ENCODE results near the gene CGREF1. TPM values are rescaled to one million over a fixed set of nuclear protein-coding genes. Genes with fewer than 3 reads are reported as not detected.

CGREF1 gene
- total and polyA plus RNA-seq, 9 donors = 0.76 to 6.7 (median 2.2) TPM

DNA sequence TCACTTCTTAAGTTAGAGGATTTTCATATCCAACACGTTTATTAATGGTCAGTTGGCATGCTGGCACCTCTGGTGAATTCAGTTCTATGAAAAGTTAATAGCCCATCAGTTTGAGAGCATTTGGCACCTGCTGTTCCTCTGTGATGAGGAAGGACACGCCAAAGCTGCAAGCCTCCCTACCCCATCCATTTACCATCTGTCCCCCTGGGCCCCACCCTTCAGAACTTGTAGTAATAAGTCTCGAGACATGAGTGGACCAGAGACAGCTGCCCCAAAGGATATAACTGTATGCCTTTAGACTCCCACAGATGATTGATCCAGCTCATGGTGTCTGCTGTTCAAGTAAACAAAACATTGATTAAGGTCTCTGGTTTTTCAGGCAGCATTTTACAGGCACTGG lies 53.8 kb downstream of the CGREF1 start:
- peaks cover 10% of the 10 kb centered on the region for H3K4me1 ChIP-seq (ENCODE audit: control insufficient read depth, insufficient read depth, low read length)
- no peaks in the 10 kb centered on the region for H3K27me3 ChIP-seq (ENCODE audit: control insufficient read depth, insufficient read depth, low read length)
- no peaks in the 10 kb centered on the region for H3K9me3 ChIP-seq (replicated peaks; ENCODE audit: control insufficient read depth, low read depth, low read length)
- no peak for DNase-seq
- 90% methylated on average over 2 of the region's 3 CpGs for WGBS (ENCODE audit: insufficient coverage)
- H3K4me3 ChIP-seq (ENCODE audit: low read length) = no peak overlapping the region
- H3K36me3 ChIP-seq (ENCODE audit: control insufficient read depth, insufficient read depth, low read length) = peaks cover 36% of the 10 kb centered on the region
- H3K27ac ChIP-seq (ENCODE audit: low read length) = no peak overlapping the region

GRCh38 chr2:27060323-27060722 lies 58.6 kb downstream of the CGREF1 start:
- H3K9me3 ChIP-seq (replicated peaks; ENCODE audit: control insufficient read depth, low read depth, low read length) = no peaks in the 10 kb centered on the region
- H3K4me3 ChIP-seq (ENCODE audit: low read length) = no peak overlapping the region
- H3K27ac ChIP-seq (ENCODE audit: low read length) = no peak overlapping the region
- no peaks in the 10 kb centered on the region for H3K4me1 ChIP-seq (ENCODE audit: control insufficient read depth, insufficient read depth, low read length)
- WGBS (ENCODE audit: insufficient coverage) = 100% methylated on average over 1 of the region's 3 CpGs
- no peaks in the 10 kb centered on the region for H3K27me3 ChIP-seq (ENCODE audit: control insufficient read depth, insufficient read depth, low read length)
- DNase-seq = no peak
- H3K36me3 ChIP-seq (ENCODE audit: control insufficient read depth, insufficient read depth, low read length) = peaks cover 57% of the 10 kb centered on the region

DNA sequence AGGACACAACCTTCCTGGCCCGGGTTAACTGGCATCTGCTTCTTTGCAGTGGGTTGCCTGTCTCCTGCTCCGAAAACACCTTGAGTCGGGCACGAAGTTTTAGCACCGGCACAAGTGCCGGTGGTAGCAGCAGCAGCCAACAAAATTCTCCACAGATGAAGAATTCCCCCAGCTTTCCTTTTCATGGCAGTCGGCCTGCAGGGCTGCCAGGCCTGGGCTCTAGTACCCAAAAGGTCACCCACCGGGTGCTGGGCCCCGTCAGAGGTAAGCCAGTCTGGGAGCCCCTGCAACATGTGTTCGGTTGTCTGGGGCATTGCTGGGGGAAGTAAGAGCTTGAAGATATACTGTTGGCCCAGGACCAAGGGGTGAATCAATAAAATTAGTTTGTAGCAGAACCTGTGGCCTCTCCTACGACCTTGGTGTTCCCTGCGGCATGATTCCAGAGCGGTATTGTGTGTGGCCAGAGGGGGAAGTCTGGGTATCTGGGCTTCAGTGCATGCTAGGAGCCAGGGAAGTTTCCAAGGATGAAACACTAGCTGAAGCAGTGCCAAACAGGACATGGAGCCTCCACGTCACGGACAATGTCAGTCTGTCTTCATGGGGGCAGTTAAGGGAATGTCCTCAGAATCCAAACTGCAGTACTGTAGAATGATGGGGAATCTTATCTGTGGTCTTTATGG lies 59.6 kb downstream of the CGREF1 start:
- Histone ChIP-seq H3K9me3 (replicated peaks; ENCODE audit: control insufficient read depth, low read depth, low read length) (no peaks in the 10 kb centered on the region), H3K27me3 (ENCODE audit: control insufficient read depth, insufficient read depth, low read length) (no peaks in the 10 kb centered on the region), H3K4me1 (ENCODE audit: control insufficient read depth, insufficient read depth, low read length) (no peaks in the 10 kb centered on the region), H3K27ac (ENCODE audit: low read length) (no peak overlapping the region), H3K4me3 (ENCODE audit: low read length) (no peak overlapping the region), H3K36me3 (ENCODE audit: control insufficient read depth, insufficient read depth, low read length) (peaks cover 63% of the 10 kb centered on the region)
- no peak for DNase-seq
- WGBS (ENCODE audit: insufficient coverage) = 84% methylated on average over 14 of the region's 15 CpGs

GRCh38 chr2:27058210-27058609 lies 60.7 kb downstream of the CGREF1 start:
- peaks cover 73% of the 10 kb centered on the region for H3K36me3 ChIP-seq (ENCODE audit: control insufficient read depth, insufficient read depth, low read length)
- no peak overlapping the region for H3K27ac ChIP-seq (ENCODE audit: low read length)
- no peaks in the 10 kb centered on the region for H3K4me1 ChIP-seq (ENCODE audit: control insufficient read depth, insufficient read depth, low read length)
- no peaks in the 10 kb centered on the region for H3K9me3 ChIP-seq (replicated peaks; ENCODE audit: control insufficient read depth, low read depth, low read length)
- no peak overlapping the region for H3K4me3 ChIP-seq (ENCODE audit: low read length)
- DNase-seq = no peak
- no peaks in the 10 kb centered on the region for H3K27me3 ChIP-seq (ENCODE audit: control insufficient read depth, insufficient read depth, low read length)
- WGBS (ENCODE audit: insufficient coverage) = 85% methylated on average over 8 of the region's 10 CpGs

DNA sequence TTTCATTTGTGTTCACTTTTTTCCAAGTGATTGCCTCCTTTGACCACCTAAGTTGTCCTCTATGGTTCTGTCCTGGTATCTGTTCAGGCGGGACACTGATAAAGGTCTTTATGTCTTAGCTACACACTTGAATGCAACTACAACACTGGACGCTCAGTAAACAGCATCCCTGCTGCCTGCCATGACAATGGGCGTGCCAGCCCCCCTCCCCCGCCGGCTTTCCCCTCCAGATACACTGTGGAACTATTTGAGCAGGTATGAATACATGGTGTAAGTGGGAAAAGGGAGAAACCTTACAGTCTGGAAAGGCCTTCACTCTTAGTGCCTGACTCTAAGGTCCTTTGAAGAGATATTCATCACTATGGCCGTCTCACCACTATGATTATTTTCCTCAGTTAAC lies 61.7 kb downstream of the CGREF1 start:
- 100% methylated on average over 1 of the region's 6 CpGs for WGBS (ENCODE audit: insufficient coverage)
- no peak for DNase-seq
- Histone ChIP-seq H3K36me3 (ENCODE audit: control insufficient read depth, insufficient read depth, low read length) (peaks cover 78% of the 10 kb centered on the region), H3K9me3 (replicated peaks; ENCODE audit: control insufficient read depth, low read depth, low read length) (no peaks in the 10 kb centered on the region), H3K4me3 (ENCODE audit: low read length) (no peak overlapping the region), H3K4me1 (ENCODE audit: control insufficient read depth, insufficient read depth, low read length) (peaks cover 2% of the 10 kb centered on the region), H3K27ac (ENCODE audit: low read length) (no peak overlapping the region), H3K27me3 (ENCODE audit: control insufficient read depth, insufficient read depth, low read length) (no peaks in the 10 kb centered on the region)

- DNase-seq = no peak
- 97% methylated on average over 8 of the region's 11 CpGs for WGBS (ENCODE audit: insufficient coverage)
- Histone ChIP-seq H3K4me3 (ENCODE audit: low read length) (no peak overlapping the region), H3K27ac (ENCODE audit: low read length) (no peak overlapping the region), H3K4me1 (ENCODE audit: control insufficient read depth, insufficient read depth, low read length) (peaks cover 7% of the 10 kb centered on the region), H3K9me3 (replicated peaks; ENCODE audit: control insufficient read depth, low read depth, low read length) (no peaks in the 10 kb centered on the region), H3K27me3 (ENCODE audit: control insufficient read depth, insufficient read depth, low read length) (no peaks in the 10 kb centered on the region), H3K36me3 (ENCODE audit: control insufficient read depth, insufficient read depth, low read length) (peaks cover 68% of the 10 kb centered on the region)
Measured at GRCh38 chr2:27054721-27055120, 64.2 kb downstream of the CGREF1 start.

- H3K9me3 ChIP-seq (replicated peaks; ENCODE audit: control insufficient read depth, low read depth, low read length) = no peaks in the 10 kb centered on the region
- H3K27me3 ChIP-seq (ENCODE audit: control insufficient read depth, insufficient read depth, low read length) = no peaks in the 10 kb centered on the region
- H3K27ac ChIP-seq (ENCODE audit: low read length) = no peak overlapping the region
- DNase-seq = no peak
- no peak overlapping the region for H3K4me3 ChIP-seq (ENCODE audit: low read length)
- peaks cover 13% of the 10 kb centered on the region for H3K4me1 ChIP-seq (ENCODE audit: control insufficient read depth, insufficient read depth, low read length)
- H3K36me3 ChIP-seq (ENCODE audit: control insufficient read depth, insufficient read depth, low read length) = peaks cover 59% of the 10 kb centered on the region
- WGBS (ENCODE audit: insufficient coverage) = 88% methylated on average over 8 of the region's 8 CpGs
Measured at GRCh38 chr2:27053776-27054175, 65.2 kb downstream of the CGREF1 start.

- H3K36me3 ChIP-seq (ENCODE audit: control insufficient read depth, insufficient read depth, low read length) = peaks cover 55% of the 10 kb centered on the region
- H3K27ac ChIP-seq (ENCODE audit: low read length) = no peak overlapping the region
- H3K4me1 ChIP-seq (ENCODE audit: control insufficient read depth, insufficient read depth, low read length) = peaks cover 13% of the 10 kb centered on the region
- no peaks in the 10 kb centered on the region for H3K9me3 ChIP-seq (replicated peaks; ENCODE audit: control insufficient read depth, low read depth, low read length)
- H3K4me3 ChIP-seq (ENCODE audit: low read length) = no peak overlapping the region
- DNase-seq = no peak
- no peaks in the 10 kb centered on the region for H3K27me3 ChIP-seq (ENCODE audit: control insufficient read depth, insufficient read depth, low read length)
- 88% methylated on average over 11 of the region's 11 CpGs for WGBS (ENCODE audit: insufficient coverage)
Measured at GRCh38 chr2:27053321-27053720, 65.6 kb downstream of the CGREF1 start.

DNA sequence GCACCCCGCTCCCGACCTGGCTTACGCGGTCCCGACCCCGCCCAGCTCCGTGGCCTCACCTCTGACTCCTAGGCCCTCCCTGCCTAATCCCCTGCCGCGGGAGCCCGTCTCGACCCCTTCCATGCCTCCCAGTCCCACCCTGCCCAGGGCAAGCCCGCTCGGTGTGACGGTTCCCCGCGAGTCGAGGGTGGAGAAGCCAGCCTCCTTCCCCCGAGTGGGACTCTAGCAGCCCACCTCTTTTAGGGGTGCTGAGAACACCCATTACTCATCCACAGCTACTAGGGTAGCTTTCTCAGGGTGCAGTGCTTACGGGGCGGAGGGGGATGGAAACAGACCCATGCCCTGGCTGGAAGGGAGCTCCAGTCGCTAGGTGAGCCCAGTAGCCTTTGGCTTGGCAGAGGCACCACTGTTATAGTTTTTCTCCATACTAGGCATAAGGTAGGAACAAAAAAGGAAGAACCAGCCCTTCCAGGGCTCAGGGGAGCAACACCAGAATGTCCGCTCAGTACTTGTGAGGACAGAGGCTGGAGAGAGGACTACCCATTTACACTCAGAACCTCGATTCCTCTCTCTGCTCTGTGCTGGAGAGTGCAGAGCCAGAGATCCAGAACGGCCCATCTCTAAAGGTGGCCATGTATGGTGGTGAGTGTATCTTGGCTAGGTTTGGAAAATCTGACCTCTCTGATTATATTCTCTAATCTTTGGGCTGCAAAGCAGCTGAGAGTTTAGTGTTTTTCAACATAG lies 66.9 kb downstream of the CGREF1 start:
- WGBS (ENCODE audit: insufficient coverage) = 0% methylated on average over 19 of the region's 24 CpGs
- no peak for DNase-seq
- H3K36me3 ChIP-seq (ENCODE audit: control insufficient read depth, insufficient read depth, low read length) = peaks cover 44% of the 10 kb centered on the region
- peak overlapping the region; percentile 97 for H3K27ac ChIP-seq (ENCODE audit: low read length)
- no peaks in the 10 kb centered on the region for H3K9me3 ChIP-seq (replicated peaks; ENCODE audit: control insufficient read depth, low read depth, low read length)
- peak overlapping the region; percentile 89 for H3K4me3 ChIP-seq (ENCODE audit: low read length)
- H3K27me3 ChIP-seq (ENCODE audit: control insufficient read depth, insufficient read depth, low read length) = no peaks in the 10 kb centered on the region
- peaks cover 13% of the 10 kb centered on the region for H3K4me1 ChIP-seq (ENCODE audit: control insufficient read depth, insufficient read depth, low read length)

DNA sequence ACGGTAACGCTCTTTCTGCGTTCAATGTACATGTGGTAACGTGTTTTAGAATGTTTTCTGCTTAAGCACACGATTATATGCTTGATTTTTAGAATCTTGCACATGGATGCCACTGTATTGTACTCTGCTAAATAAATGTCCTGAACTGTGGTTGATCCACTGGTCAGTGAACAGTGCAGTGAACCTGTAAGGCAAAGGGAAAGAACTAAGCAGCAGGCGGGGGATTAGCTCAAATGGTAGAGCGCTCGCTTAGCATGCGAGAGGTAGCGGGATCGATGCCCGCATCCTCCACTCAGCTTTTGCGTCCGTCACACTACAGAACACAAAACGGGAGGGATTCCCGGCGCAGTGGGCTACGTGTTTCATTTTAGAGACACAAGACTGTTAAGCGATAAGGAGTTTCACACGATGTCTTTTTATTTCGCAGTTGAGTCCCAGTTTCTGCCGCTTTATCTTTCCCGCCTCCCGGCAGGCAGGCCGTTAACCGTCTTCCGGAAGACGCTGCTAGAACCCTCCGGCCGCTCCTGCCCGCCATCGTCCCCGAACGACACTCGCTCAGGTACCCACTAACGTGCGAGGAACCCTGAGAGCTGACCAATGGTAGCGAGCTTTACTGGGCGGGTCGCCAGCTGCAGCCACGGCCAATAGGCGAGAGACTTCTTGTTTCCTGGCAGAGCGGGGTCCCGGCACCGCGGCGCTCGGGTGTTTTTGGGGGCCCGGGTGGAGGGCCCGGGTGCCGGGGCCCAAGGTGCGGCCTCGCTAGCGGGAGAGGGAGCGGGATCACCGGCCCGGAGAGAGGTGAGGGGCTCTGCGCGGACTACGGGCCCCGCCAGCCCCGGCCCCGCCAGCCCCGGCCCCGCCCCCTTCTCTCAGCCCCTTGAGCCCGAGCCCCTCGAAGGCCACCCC lies 67.7 kb downstream of the CGREF1 start, which contains the start of gene AGBL5:
Gene AGBL5, plus strand, starts transcription at position 673 of the 906 bp plus-strand sequence. CDS start 1,291 bp downstream, outside the sequence.
- H3K4me1 ChIP-seq (ENCODE audit: control insufficient read depth, insufficient read depth, low read length) = peaks cover 13% of the 10 kb centered on the region
- WGBS (ENCODE audit: insufficient coverage) = under 1% methylated on average over 66 of the region's 67 CpGs

More for the DNA sequence above, 67.7 kb downstream of the CGREF1 start, which contains the start of gene AGBL5:
- Histone ChIP-seq H3K27ac (ENCODE audit: low read length) (peak within 1 kb of the TSS; percentile 97), H3K4me3 (ENCODE audit: low read length) (peak within 1 kb of the TSS; percentile 89), H3K36me3 (ENCODE audit: control insufficient read depth, insufficient read depth, low read length) (peaks cover 35% of the 10 kb centered on the region), H3K9me3 (replicated peaks; ENCODE audit: control insufficient read depth, low read depth, low read length) (no peaks in the 10 kb centered on the region), H3K27me3 (ENCODE audit: control insufficient read depth, insufficient read depth, low read length) (no peaks in the 10 kb centered on the region)
- DNase-seq = peak; percentile 97

All from muscle of leg (tissue), 11 donors.